IMR-90 (cell line): ENCODE results near the gene RBBP8NL.

Source experiments
- BHLHE40 ChIP-seq: fragments of 150-350 bp; IDR thresholded peaks from 2 replicates; pipeline ENCODE4 v1.6.1; 2016; ENCODE audit warnings: mild to moderate bottlenecking, low read depth, low read length
- CEBPB ChIP-seq: IDR thresholded peaks from 2 replicates; pipeline ENCODE4 v1.6.1; 2012; ENCODE audit warnings: low read depth, low read length, improper control_type of control experiment
- CTCF ChIP-seq: conservative IDR thresholded peaks from 2 replicates; pipeline ENCODE4 v1.5.1; 2012; ENCODE audit warnings: mild to moderate bottlenecking, low read depth, low read length, improper control_type of control experiment
- FOS ChIP-seq: fragments of 150-350 bp; IDR thresholded peaks from 2 replicates; pipeline ENCODE4 v1.6.1; 2016; ENCODE audit warnings: low read depth, low read length
- MAFK ChIP-seq: IDR thresholded peaks from 2 replicates; pipeline ENCODE4 v1.6.1; 2012; ENCODE audit warnings: low read depth, low read length, improper control_type of control experiment
- MAZ ChIP-seq: IDR thresholded peaks from 2 replicates; pipeline ENCODE4 v1.6.1; 2012; ENCODE audit warnings: low read depth, mild to moderate bottlenecking, low read length, improper control_type of control experiment, moderate library complexity, borderline replicate concordance
- MXI1 ChIP-seq: IDR thresholded peaks from 2 replicates; pipeline ENCODE4 v1.6.1; 2012; ENCODE audit warnings: low read depth, mild to moderate bottlenecking, low read length, moderate library complexity, borderline replicate concordance
- POLR2A ChIP-seq: IDR thresholded peaks from 2 replicates; pipeline ENCODE4 v1.6.1; 2012; ENCODE audit warnings: mild to moderate bottlenecking, low read depth, low read length
- RAD21 ChIP-seq: IDR thresholded peaks from 2 replicates; pipeline ENCODE4 v1.6.1; 2012; ENCODE audit warnings: low read length, improper control_type of control experiment
- RCOR1 ChIP-seq: IDR thresholded peaks from 2 replicates; pipeline ENCODE4 v1.6.1; 2012; ENCODE audit warnings: mild to moderate bottlenecking, low read length, improper control_type of control experiment; ENCODE audit not compliant: insufficient replicate concordance
- RFX5 ChIP-seq: IDR thresholded peaks from 2 replicates; pipeline ENCODE4 v1.8.0; 2012; ENCODE audit warnings: low read depth, mild to moderate bottlenecking, low read length, moderate library complexity
- SMC3 ChIP-seq: fragments of 150-350 bp; IDR thresholded peaks from 2 replicates; pipeline ENCODE4 v1.6.1; 2016; ENCODE audit warnings: low read depth, mild to moderate bottlenecking, antibody characterized with exemption, low read length, moderate library complexity
- TF ChIP-seq, protein P1 (sequence below): fragments of 150-350 bp; IDR thresholded peaks from 2 replicates; pipeline ENCODE4 v1.6.1; 2017; ENCODE audit warnings: mild to moderate bottlenecking, antibody characterized with exemption, low read length, low read depth
- TF ChIP-seq, protein P2 (sequence below): fragments of 150-350 bp; IDR thresholded peaks from 2 replicates; pipeline ENCODE4 v1.6.1; 2016; ENCODE audit warnings: low read depth, mild to moderate bottlenecking, low read length, moderate library complexity, borderline replicate concordance

DNA sequence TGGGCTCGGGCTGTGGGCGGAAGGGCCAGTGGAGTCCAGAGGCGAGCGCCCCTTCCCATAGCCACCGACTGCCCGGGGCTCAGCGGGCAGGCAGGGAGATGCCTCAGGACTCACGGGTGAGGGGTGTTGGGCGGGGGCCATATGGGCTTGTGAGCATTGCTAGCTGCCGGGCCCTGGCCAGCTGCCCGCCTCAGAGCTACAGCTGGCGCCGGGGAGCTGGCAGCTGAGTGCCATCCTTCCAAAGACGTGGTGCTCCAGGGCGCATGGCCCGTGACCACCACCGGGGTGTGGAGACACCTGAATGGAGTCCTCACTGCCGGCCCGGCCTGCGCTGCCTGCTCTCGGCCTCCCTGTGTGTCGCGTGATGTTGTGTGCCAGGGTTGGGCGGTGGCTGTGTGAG, 10.6 kb upstream of the RBBP8NL start:
- TF ChIP-seq BHLHE40, result no peak
- no peak for TF ChIP-seq CTCF
- TF ChIP-seq CEBPB, result no peak
- TF ChIP-seq FOS, result no peak
- TF ChIP-seq MAZ, result no peak
- no peak for TF ChIP-seq POLR2A
- no peak for TF ChIP-seq MXI1
- no peak for TF ChIP-seq RFX5
- no peak for TF ChIP-seq RCOR1
- TF ChIP-seq, protein P1, sequence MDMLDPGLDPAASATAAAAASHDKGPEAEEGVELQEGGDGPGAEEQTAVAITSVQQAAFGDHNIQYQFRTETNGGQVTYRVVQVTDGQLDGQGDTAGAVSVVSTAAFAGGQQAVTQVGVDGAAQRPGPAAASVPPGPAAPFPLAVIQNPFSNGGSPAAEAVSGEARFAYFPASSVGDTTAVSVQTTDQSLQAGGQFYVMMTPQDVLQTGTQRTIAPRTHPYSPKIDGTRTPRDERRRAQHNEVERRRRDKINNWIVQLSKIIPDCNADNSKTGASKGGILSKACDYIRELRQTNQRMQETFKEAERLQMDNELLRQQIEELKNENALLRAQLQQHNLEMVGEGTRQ, result no peak
- TF ChIP-seq SMC3, result no peak
- TF ChIP-seq RAD21, result no peak
- TF ChIP-seq MAFK, result no peak
- TF ChIP-seq, protein P2, sequence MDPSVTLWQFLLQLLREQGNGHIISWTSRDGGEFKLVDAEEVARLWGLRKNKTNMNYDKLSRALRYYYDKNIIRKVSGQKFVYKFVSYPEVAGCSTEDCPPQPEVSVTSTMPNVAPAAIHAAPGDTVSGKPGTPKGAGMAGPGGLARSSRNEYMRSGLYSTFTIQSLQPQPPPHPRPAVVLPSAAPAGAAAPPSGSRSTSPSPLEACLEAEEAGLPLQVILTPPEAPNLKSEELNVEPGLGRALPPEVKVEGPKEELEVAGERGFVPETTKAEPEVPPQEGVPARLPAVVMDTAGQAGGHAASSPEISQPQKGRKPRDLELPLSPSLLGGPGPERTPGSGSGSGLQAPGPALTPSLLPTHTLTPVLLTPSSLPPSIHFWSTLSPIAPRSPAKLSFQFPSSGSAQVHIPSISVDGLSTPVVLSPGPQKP, result no peak
